Stimulated activated effector memory CD8-positive, alpha-beta T cell treated with anti-CD3 and anti-CD28 coated beads, Interleukin-12 subunit alpha, Interleukin-12 subunit beta, amount 100 ng/mL, for 72 hours (primary cell): ENCODE results near the gene ZYX.
A peak's percentile ranks its signal among the peaks of the same experiment; 100 is the strongest.

Source experiments
- ATAC-seq: fragments of 150-1000 bp; cut with Tn5 transposase; 2 replicates; pipeline ENCODE4 v1.10.0; 2021
- DNase-seq, 2 donors: peaks; one replicate each; pipeline ENCODE4 v3.0.0; 2021 to 2022; ENCODE audit warnings: low spot score in 2 of 2
- H3K27ac Mint-ChIP-seq: one replicate; pipeline ENCODE4 v1.8.0; 2022; ENCODE audit warnings: mild to moderate bottlenecking, mixed read lengths
- H3K36me3 Mint-ChIP-seq: one replicate; pipeline ENCODE4 v1.8.0; 2022; ENCODE audit warnings: mild to moderate bottlenecking, mixed read lengths
- H3K4me1 Mint-ChIP-seq: one replicate; pipeline ENCODE4 v1.8.0; 2022; ENCODE audit warnings: mixed read lengths
- H3K4me3 Mint-ChIP-seq: one replicate; pipeline ENCODE4 v1.8.0; 2022; ENCODE audit warnings: mild to moderate bottlenecking, mixed read lengths
- H3K9me3 Mint-ChIP-seq: one replicate; pipeline ENCODE4 v1.8.0; 2022; ENCODE audit warnings: mixed read lengths

The ZYX gene

GRCh38 chr7:143380646-143381426, at the start of gene ZYX:
Gene ZYX (plus strand): TSS chr7:143381345. CDS start chr7:143381572, 227 bp downstream.
- peaks cover 49% of the 10 kb centered on the region for H3K4me1 Mint-ChIP-seq
- no peak within 1 kb of the TSS for H3K4me3 Mint-ChIP-seq
- H3K9me3 Mint-ChIP-seq = no peaks in the 10 kb centered on the region
- DNase-seq (peak; percentile 79 to 96), ATAC-seq (peak; percentile 88)
- peaks cover 18% of the 10 kb centered on the region for H3K36me3 Mint-ChIP-seq
- H3K27ac Mint-ChIP-seq = peak within 1 kb of the TSS; percentile 96

GRCh38 chr7:143334244-143334643, 46.9 kb upstream of the ZYX start:
- H3K4me1 Mint-ChIP-seq = no peaks in the 10 kb centered on the region
- no peak overlapping the region for H3K4me3 Mint-ChIP-seq
- DNase-seq = no peak
- no peak overlapping the region for H3K27ac Mint-ChIP-seq
- ATAC-seq = no peak
- no peaks in the 10 kb centered on the region for H3K9me3 Mint-ChIP-seq
- no peaks in the 10 kb centered on the region for H3K36me3 Mint-ChIP-seq

- Mint-ChIP-seq H3K36me3 (no peaks in the 10 kb centered on the region), H3K27ac (no peak overlapping the region), H3K9me3 (no peaks in the 10 kb centered on the region), H3K4me3 (no peak overlapping the region), H3K4me1 (no peaks in the 10 kb centered on the region)
- no peak for DNase-seq
- ATAC-seq = peak; percentile 53
These were observed 43.9 kb upstream of the ZYX start for GRCh38 chr7:143337216-143337615.

GRCh38 chr7:143341842-143342241, 39.3 kb upstream of the ZYX start:
- peaks cover 10% of the 10 kb centered on the region for H3K4me1 Mint-ChIP-seq
- DNase-seq (no peak), ATAC-seq (no peak)
- H3K27ac Mint-ChIP-seq = no peak overlapping the region
- H3K9me3 Mint-ChIP-seq = no peaks in the 10 kb centered on the region
- H3K36me3 Mint-ChIP-seq = no peaks in the 10 kb centered on the region
- no peak overlapping the region for H3K4me3 Mint-ChIP-seq

GRCh38 chr7:143343596-143343995, 37.5 kb upstream of the ZYX start:
- H3K4me3 Mint-ChIP-seq = no peak overlapping the region
- no peak for DNase-seq
- no peaks in the 10 kb centered on the region for H3K36me3 Mint-ChIP-seq
- peak overlapping the region; percentile 2 for H3K27ac Mint-ChIP-seq
- ATAC-seq = no peak
- peaks cover 13% of the 10 kb centered on the region for H3K4me1 Mint-ChIP-seq
- H3K9me3 Mint-ChIP-seq = no peaks in the 10 kb centered on the region

GRCh38 chr7:143345428-143345900, 35.7 kb upstream of the ZYX start:
- Mint-ChIP-seq H3K4me1 (peaks cover 13% of the 10 kb centered on the region), H3K27ac (peak overlapping the region; percentile 65), H3K9me3 (no peaks in the 10 kb centered on the region), H3K4me3 (peak overlapping the region; percentile 74), H3K36me3 (no peaks in the 10 kb centered on the region)
- peak; percentile 97 for ATAC-seq
- peak; percentile 50 to 68 for DNase-seq

- peaks cover 13% of the 10 kb centered on the region for H3K4me1 Mint-ChIP-seq
- no peaks in the 10 kb centered on the region for H3K36me3 Mint-ChIP-seq
- H3K4me3 Mint-ChIP-seq = peak overlapping the region; percentile 74
- no peaks in the 10 kb centered on the region for H3K9me3 Mint-ChIP-seq
- ATAC-seq (no peak), DNase-seq (no peak)
- H3K27ac Mint-ChIP-seq = no peak overlapping the region
These were observed 35.1 kb upstream of the ZYX start for GRCh38 chr7:143346018-143346417.

GRCh38 chr7:143347950-143348349, 33.2 kb upstream of the ZYX start:
- Mint-ChIP-seq H3K36me3 (no peaks in the 10 kb centered on the region), H3K9me3 (no peaks in the 10 kb centered on the region), H3K4me3 (no peak overlapping the region), H3K27ac (no peak overlapping the region), H3K4me1 (peaks cover 19% of the 10 kb centered on the region)
- ATAC-seq (no peak), DNase-seq (no peak)

GRCh38 chr7:143351060-143351459, 30.1 kb upstream of the ZYX start:
- H3K4me3 Mint-ChIP-seq = no peak overlapping the region
- H3K27ac Mint-ChIP-seq = no peak overlapping the region
- no peak for ATAC-seq
- H3K36me3 Mint-ChIP-seq = no peaks in the 10 kb centered on the region
- DNase-seq = no peak
- peaks cover 26% of the 10 kb centered on the region for H3K4me1 Mint-ChIP-seq
- H3K9me3 Mint-ChIP-seq = no peaks in the 10 kb centered on the region

- H3K4me1 Mint-ChIP-seq = peaks cover 25% of the 10 kb centered on the region
- ATAC-seq (no peak), DNase-seq (no peak)
- no peak overlapping the region for H3K4me3 Mint-ChIP-seq
- no peaks in the 10 kb centered on the region for H3K9me3 Mint-ChIP-seq
- no peaks in the 10 kb centered on the region for H3K36me3 Mint-ChIP-seq
- no peak overlapping the region for H3K27ac Mint-ChIP-seq
These were observed 29.6 kb upstream of the ZYX start for GRCh38 chr7:143351574-143351973.

GRCh38 chr7:143352531-143353002, 28.6 kb upstream of the ZYX start:
- DNase-seq (no peak), ATAC-seq (no peak)
- Mint-ChIP-seq H3K9me3 (no peaks in the 10 kb centered on the region), H3K4me1 (peaks cover 20% of the 10 kb centered on the region), H3K4me3 (no peak overlapping the region), H3K27ac (no peak overlapping the region), H3K36me3 (no peaks in the 10 kb centered on the region)

- ATAC-seq = no peak
- no peaks in the 10 kb centered on the region for H3K36me3 Mint-ChIP-seq
- H3K27ac Mint-ChIP-seq = no peak overlapping the region
- no peak overlapping the region for H3K4me3 Mint-ChIP-seq
- H3K9me3 Mint-ChIP-seq = no peaks in the 10 kb centered on the region
- peaks cover 20% of the 10 kb centered on the region for H3K4me1 Mint-ChIP-seq
- no peak for DNase-seq
These were observed 26.8 kb upstream of the ZYX start for GRCh38 chr7:143354376-143354775.

GRCh38 chr7:143354965-143355364, 26.2 kb upstream of the ZYX start:
- DNase-seq = no peak

GRCh38 chr7:143355450-143356385, 25.4 kb upstream of the ZYX start:
- H3K4me3 Mint-ChIP-seq = no peak overlapping the region
- no peak for ATAC-seq
- H3K27ac Mint-ChIP-seq = no peak overlapping the region
- no peaks in the 10 kb centered on the region for H3K36me3 Mint-ChIP-seq
- no peaks in the 10 kb centered on the region for H3K9me3 Mint-ChIP-seq
- DNase-seq = no peak
- peaks cover 25% of the 10 kb centered on the region for H3K4me1 Mint-ChIP-seq

More at GRCh38 chr7:143354965-143355364, 26.2 kb upstream of the ZYX start:
- no peak overlapping the region for H3K4me3 Mint-ChIP-seq
- H3K27ac Mint-ChIP-seq = no peak overlapping the region
- H3K9me3 Mint-ChIP-seq = no peaks in the 10 kb centered on the region
- no peak for ATAC-seq
- H3K4me1 Mint-ChIP-seq = peaks cover 20% of the 10 kb centered on the region
- H3K36me3 Mint-ChIP-seq = no peaks in the 10 kb centered on the region

- Mint-ChIP-seq H3K4me1 (peaks cover 30% of the 10 kb centered on the region), H3K9me3 (no peaks in the 10 kb centered on the region), H3K4me3 (no peak overlapping the region), H3K36me3 (no peaks in the 10 kb centered on the region), H3K27ac (no peak overlapping the region)
- no peak for ATAC-seq
- DNase-seq = no peak
These were observed 24.6 kb upstream of the ZYX start for GRCh38 chr7:143356414-143357050.
